Cerebellar cortex (tissue), 1 donor: ENCODE results near the gene CTNND2.
"Not testable (repeated sequence)": the region's sequence is repeated elsewhere in the genome, so short reads cannot be mapped to it uniquely, and the experiment has no call there.

Source experiments
- DNase-seq: peaks from one replicate; pipeline ENCODE4 v3.0.0-alpha.2; 2015; ENCODE audit warnings: low spot score

The CTNND2 gene

DNA sequence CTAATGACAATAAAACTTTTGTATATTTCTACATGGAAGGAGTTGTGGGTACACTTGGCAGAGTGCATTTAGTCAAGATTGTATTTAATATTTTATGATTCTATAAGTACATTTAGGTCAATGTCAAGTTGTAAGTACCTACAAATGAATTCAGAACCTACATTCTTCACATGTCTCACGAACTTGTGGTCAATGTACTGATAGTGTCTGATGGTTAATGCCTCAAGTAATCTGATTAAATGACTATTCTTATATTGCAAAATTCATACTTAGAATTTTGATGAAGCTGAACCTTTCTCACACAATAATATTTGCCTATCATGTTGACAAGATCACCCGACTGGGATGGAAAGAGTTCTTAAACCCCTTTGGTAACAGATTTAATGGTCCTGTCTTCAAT is 444.5 kb downstream of the CTNND2 start:
- DNase-seq = no peak

DNA sequence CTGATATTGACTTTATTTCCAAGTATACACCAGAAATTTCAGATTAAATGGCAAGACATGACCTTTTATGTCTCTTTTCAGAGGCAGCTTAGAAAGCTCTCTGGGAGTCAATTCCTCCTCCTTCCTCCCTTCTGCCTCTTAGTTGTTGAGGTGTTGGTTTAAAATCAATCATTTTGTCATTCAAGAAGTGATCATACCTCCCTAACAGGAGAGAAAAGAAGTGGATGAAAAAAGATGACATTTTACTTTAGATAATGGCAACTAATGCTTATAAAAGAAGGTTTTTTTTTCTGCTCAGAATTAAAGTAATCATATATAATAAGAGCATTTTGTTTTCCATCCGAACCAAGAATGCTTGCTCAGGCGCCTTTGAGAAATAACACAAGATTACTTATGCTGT is 448.7 kb downstream of the CTNND2 start:
- DNase-seq = no peak

DNA sequence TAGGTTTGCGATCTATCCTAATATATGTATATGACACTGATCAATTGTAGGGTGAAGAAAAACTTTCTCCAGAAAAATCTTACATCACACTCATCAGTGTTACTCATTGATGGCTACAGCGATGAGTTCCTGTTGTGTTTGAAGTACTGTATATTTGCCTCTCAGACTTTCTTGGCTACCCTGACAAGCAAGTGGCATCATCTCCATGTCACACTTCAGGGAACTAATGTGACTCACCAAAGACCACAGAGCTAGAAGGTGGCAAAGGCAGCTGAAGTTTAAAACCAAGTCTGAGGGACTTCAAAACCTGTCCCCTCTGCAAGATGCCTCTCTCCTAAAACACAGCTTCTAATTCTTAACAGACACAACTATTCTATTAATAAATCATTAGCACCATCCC is 451.4 kb downstream of the CTNND2 start:
- DNase-seq = no peak

DNA sequence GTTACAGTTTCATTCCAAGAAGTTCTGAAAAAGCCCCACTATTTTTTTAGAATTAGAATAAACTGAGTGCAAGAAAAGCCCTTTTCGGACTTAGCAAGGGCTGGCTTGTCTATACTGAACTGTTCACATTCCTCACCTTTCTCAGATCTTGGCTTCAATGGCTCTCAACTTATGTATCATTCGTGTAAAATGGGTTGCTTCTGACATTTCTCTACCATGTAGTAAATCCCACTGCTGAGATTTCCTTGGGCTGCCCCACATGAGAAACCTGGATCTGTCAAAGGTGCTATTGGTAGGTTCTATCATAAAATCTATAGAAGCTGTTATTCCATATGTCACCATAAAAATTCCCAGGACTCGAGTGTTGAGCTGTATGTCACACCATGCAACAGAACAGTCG is 454.3 kb downstream of the CTNND2 start:
- no peak for DNase-seq

DNA sequence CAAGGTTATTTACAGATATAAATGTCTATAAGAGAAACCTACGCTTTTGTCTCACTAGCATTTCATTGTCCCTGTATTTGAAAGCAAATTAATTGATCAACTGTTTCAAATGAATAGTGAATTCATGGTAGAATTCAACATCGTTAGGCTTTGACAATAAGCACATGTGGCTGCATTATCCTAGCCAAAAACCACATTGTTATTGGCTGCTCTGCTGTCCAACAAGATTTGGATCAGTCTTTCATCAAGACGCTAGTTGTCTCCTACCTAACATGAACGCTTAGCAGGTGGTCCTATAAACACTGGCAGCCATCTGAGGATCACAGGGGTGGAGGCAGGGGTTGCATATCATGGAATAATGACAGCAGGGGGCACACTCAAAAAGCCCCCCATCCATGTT is 455.0 kb downstream of the CTNND2 start:
- no peak for DNase-seq

DNA sequence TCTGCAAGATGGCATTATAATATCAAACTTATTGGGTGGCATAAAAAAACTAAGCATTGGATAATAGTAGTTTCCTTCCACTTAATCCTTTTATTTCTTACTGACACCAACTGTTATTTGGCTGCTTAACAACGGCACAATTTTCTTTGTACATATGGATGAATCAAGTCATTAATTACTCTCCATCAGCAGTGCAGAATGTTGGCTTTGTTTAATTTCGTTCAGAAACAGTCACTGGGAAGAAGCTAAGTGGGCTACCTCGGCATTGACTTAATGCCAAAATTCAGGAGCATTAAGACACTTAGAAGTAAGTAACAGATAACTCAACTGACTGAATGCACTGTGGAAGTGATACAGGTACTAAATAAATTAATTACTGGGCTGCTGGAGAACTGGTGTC is 460.4 kb downstream of the CTNND2 start:
- DNase-seq = no peak

DNA sequence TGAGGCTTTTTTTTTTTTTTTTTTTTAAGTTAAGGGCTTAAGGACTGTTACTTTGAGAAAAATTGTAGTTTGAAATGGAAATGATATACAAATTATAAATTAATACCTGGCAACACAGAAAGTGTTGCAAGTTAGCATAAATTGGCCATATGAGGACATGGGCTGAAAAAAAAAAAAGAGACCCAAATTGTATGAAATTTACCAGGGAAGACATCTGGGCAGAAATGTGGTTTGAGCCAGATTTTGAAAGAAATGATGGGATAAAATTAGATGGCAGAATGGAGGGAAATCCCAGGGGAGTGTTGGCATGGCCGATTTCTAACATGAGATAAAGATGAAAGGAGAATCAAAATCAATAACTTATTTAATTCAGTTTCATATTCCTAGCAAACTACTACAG is 472.1 kb downstream of the CTNND2 start:
- no peak for DNase-seq

DNA sequence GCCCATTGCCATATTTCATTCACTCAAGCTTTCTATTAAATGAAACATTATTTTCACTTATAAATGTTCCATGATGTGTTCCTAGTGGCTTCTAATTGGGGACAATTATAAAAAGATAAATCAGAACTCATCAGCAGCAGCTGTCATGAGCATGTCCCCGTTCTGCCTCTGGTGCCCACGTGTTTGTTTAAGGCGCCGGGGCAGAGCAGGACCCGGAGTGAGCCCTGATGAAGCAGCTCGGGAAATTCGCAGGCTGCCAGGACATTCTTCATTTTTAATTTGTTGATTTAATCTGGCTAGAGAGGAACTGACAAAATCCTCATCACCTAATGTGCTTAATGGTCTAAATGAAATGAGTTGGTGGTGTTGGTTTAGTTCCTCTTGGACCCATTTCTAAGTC is 475.0 kb downstream of the CTNND2 start:
- DNase-seq = no peak

DNA sequence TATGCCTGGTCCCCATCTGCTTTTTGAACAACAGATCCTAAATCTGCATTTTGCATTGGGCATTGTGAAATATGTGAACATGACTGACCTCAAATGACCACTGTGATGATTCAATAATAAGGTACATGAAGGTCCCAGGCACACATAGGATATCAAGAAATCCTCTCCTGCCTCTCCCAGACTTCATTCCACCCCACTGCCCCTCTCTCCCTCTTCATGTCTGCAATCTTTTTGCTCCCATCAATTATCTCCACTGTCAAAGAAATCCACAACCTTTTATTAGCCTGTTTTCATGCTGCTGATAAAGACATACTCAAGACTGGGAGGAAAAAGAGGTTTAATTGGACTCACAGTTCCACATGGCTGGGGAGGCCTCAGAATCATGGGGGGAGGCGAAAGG is 476.7 kb downstream of the CTNND2 start:
- no peak for DNase-seq

DNA sequence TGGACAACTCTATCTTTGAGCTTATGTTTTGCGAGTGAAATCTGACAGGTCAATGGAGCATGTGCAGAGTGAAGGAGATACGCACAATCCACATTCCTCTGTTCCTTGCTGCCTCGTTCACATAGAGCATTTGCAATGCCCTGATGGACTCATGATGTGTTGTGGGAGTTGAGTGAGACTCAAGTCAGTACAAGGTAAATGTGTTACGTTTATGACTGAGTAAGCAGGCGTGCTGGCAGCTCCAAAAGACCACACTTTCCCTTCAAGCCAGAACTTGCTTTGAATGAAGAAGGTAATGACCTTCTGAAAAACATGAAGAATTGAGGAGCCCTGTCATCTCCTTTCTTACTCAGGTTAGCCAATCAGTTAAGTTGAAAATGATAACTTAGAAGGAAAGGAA is 477.8 kb downstream of the CTNND2 start:
- DNase-seq = no peak

DNA sequence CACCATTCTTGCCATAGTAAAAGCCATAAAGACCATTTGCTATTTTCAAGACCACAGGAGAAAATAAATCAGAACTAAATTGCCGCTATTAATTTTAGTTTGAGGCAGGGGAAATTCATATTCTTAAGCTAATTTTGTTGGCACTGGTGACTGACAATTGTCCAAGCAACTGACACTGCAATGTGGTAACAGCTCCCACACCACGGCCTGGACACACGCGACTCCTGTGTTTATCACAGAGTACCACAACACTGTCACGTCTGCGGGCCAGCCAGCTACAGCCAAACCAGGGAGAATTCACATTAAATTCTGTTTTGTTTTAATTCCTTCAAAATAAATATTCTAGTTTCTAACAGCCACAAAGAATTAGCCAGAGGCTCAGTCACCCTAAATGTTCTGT is 481.9 kb downstream of the CTNND2 start:
- DNase-seq = no peak

DNA sequence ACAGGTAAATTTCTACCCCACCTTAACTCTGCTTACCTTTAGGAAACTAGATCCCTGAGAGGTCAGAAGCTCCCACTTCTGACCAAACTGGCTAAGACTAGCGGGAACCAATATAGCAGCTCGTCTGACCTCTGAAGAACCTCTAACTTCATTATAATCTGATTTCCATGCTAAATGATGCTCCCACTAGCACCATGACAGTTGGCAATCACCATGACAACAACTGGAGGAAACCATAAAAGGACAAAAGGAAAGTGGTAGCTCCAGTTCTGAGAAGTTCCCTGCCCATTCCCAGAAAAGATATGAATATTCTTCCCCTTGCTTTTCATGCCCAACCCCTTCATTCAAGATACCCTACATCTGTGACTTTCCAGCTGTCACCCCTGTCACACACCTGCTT is 483.3 kb downstream of the CTNND2 start:
- no peak for DNase-seq

DNA sequence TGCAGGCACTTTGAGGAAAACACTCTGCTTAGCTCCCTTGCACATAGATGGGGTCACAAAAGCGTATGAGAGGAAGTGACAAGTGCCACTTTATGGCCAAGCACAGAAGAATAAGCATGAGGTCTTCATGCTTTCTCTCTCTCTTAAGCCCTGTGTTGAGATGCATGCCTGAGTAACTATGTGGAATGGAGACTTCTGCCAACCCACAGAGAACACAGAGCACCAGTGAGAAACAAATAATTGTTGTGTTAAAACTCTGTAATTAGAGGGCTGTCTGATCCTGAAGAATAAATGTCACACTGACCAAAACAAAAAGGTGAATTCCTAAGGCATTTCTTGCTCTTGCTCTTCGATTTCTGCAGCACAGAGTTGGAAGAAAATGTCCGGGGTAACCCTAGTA is 488.5 kb downstream of the CTNND2 start:
- DNase-seq = no peak

DNA sequence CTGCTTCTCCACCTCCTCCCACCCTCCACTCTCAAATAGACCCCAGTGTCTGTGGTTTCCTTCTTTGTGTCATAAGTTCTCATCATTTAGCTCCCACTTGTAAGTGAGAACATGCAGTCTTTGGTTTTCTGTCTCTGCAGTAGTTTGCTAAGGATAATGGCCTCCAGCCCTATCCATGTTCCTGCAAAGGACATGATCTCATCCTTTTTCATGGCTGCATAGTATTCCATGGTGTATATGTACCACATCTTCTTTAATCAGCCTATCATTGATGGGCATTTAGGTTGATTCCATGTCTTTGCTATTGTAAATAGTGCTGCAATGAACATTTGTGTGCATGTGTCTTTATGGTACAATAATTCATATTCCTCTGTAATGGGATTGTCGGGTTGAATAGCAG is 489.5 kb downstream of the CTNND2 start:
- DNase-seq = not testable (repeated sequence)

DNA sequence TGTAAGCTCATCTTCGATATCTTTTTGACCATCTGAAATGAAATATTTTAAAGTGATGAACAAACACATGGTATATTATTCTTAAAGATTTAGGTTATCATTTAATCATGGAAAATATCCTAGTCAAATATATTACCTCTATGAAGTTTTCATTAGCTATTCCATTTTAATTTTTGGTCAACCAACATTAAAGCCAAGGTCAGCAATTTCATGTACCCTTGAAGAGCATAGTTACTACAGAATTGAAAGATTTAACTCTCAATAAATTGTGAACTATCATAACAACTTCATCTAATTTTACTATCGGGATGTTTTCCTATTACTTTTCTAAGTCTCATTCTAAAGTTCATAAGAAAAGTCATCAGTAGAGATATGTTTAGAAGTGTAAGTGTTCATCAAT is 492.6 kb downstream of the CTNND2 start:
- no peak for DNase-seq

DNA sequence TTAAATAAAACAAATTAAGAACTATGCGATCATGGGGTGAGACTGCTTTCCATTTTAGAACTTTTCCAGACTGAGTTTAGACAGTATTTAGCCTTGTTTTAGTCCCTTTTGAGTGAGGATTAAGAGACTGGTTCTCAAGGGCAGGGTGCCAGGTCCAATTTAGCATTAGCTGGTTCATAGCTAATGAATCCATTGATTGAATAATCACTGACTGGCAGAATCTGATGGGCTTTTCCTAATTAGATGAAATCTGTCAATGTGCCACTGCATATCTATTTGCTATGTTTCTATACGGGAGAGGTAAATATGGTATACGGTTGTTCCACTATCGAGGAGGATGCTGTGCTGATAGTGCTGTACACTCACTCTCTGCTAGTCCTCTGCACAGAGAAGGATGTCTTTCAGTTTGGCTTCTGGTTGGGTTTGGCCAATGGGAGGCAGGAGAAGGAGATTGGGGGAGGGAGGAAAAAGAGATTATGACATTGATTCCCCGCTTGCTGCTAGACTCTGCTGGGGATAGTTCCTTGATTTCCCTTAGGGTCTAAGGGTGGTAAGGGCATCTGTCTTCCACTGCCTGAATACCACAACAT is 496.6 kb downstream of the CTNND2 start:
- DNase-seq = no peak

DNA sequence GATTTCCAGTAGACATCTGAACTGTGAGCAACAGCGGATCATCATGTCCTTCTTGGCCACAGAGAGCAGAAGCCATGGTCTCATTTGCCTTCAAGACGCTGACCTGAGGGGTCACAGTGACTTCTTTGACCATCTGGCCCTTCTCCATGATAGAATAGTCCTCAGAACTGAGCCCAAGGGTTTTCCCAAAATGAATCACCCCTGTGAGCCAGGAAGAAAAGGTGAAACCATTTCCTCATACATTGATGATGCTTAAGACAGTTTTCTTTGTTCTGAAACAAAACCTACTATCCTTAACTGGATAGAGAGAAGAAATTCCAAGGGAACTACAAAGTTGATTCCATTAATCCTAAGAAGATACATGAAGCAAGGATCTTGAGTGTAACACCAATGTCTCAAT is 503.9 kb downstream of the CTNND2 start:
- no peak for DNase-seq

DNA sequence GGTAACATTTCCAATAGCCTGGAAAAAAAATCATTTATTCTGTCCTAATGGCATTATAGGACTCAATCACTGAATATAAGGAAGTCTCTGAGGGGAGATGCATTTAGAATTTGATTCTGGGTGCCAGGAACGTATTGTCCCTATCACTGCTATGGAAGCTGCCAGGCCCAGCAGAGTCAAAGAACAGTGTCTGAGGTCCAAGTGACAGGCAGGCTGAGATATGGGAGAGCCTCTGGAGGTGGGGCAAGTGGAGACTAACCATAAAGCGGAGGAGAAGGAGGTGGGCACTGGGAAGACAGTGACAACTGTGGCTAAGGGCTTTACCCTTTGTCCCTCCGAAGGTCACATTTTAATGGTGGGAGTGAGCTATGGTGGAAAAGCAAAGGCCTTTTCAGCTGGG is 505.5 kb downstream of the CTNND2 start:
- DNase-seq = no peak

DNA sequence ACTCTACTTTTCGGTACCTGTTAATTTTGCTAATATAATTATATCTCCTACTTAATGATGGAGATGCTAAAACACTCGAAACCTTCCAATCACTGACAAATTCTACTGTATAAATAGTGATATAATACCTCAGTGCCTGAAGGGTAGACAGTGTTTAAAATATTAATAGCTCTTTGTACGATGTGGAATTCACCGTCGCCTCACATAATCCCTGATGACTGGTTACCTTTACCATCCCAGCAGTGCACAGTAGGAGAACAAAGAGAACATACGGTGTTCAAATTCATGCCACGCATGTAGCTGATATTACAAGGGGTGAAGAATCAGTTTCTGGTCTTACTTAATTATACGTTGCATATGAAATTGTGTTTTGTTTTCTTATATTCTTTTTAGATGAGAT is 506.7 kb downstream of the CTNND2 start:
- no peak for DNase-seq

DNA sequence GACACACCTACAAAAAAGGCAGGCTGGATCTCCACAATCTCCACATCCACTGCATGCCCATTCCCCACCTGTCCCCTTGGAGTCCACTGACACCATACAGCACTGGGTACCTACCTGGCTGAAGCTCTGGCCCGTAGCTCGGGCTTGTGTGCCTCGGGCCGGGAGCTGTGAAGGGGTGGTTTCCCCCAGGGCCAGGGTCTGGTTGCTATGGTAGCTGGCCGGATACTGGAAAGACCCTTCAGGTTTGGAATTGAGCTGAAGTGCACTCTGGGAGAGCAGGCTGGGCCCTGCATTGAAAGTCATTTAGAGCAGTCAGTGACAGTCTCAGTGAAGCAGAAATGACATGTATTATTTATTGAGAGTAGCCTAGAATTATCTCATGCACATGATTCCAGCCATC is 507.3 kb downstream of the CTNND2 start:
- no peak for DNase-seq

DNA sequence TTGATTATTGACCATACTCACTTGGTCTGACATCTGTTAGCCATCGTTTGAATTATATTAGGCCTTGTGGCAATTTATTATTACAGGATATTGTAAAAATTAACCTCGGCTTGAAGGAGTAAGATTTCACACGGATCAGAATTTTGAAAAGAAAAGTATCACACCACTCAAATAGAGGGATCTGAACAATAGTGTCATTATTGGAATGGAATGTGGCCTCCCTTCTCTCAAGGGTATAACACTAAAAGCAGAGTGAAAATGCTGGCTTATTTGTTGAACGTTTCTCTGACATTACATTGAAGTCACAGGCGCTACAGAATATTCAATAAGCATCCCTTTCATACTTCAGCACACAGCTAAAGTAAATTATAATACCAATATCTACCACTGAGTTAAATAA is 509.3 kb downstream of the CTNND2 start:
- DNase-seq = no peak

DNA sequence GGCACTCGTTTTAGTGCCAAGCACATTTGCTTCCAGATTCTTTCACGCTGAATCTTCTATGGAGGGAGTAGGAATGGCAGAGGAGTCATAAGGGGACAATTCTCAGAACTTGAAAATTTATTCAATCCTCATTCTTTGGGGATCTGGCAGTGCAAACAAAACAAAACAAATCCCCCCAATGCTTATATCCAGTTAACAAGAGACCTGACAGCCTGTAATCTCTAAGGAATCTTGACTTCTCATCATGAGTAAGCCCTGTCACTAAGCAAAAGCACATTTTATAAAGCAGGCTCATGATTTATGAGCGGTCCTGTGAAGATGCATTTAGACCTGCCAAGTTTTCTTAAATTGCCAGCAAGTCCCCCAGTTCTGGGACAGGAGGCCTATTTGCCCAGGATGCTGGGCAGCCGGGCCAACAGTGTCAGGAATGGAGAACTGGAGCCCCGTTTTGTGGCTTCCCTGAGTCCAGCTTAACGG is 513.9 kb downstream of the CTNND2 start:
- DNase-seq = no peak

DNA sequence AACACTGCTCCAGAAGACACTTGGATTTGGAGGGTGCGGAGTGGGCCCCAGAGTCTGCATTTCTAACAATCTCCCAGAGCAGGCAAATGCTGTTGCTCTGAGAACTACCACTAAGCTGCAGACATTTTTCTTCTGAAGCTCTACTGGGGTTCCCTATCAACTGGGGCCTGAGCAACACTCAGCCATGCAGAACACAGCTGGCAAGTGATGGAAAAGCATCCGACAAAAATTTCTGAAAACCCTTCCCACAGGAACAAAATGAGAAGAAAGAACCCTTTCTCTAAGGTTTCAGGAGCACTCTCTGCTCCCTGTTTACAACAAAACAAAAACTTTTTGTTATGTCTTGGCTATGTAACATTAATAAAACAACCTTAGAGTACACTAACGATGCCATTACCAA is 516.9 kb downstream of the CTNND2 start:
- DNase-seq = no peak

DNA sequence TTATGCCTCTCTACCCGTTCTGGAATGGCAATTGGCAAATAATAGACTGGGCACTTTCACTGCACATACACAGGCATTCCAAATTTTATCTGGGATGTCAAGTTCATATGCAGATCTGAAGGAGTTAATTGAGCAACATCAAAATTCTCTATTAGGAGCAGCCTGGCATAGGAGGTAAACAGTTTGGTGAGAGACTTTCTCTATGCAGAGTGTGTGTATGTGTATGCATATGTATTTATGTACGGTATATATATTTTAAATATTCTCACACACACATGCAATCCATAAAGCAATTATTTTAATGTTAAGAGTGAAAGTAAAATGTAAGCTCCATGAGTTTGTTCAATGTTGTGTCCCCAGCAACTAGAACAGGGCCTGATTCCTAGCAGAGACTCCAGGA is 517.8 kb downstream of the CTNND2 start:
- DNase-seq = no peak

DNA sequence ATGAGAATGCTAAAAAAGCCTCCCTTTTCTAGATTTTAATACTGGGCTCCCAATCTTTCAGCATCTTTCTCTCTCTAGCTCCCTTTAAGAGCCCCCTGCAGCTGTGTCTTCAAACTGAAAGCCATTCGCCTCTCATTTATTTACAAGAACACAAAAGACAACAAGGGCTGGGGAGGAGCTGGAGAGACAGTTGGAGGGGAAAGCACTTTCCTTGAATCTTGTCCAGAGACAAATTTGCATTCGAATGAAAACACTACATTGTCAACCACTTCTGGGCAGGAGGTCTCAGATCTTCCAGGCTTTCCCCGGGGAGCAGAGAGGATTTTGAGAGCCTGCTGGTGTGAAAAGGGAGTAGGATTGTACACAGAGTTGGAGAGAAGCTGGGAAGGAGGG is 518.3 kb downstream of the CTNND2 start:
- peak; percentile 42 for DNase-seq
